IPS-18c (cell line): ENCODE data around the gene HECTD2.
A peak's percentile ranks its signal among the peaks of the same experiment; 100 is the strongest.
"Not testable (repeated sequence)": the region's sequence is repeated elsewhere in the genome, so short reads cannot be mapped to it uniquely, and the experiment has no call there.

ENCODE experiments used
- H3K4me3 ChIP-seq: 2 replicates; pipeline ENCODE4 v1.7.0; 2013; ENCODE audit warnings: low read depth, mild to moderate bottlenecking, low read length, moderate library complexity; ENCODE audit not compliant: insufficient read depth
- H3K9me3 ChIP-seq: one replicate; pipeline ENCODE4 v1.6.1; 2013; ENCODE audit warnings: mild to moderate bottlenecking, low read length, moderate library complexity; ENCODE audit not compliant: control insufficient read depth, insufficient read depth

The HECTD2 gene

GRCh38 chr10:91409869-91410637 is at the start of gene HECTD2:
TSS of gene HECTD2 (plus strand) at chr10:91410344. CDS start at chr10:91410439, 95 bp downstream.
- H3K4me3 ChIP-seq: peak within 1 kb of the TSS; percentile 93
- H3K9me3 ChIP-seq: peaks cover 2% of the 10 kb centered on the region

- H3K4me3 ChIP-seq: no peak overlapping the region
These were observed 49.7 kb upstream of the HECTD2 start for GRCh38 chr10:91360461-91360860.

DNA sequence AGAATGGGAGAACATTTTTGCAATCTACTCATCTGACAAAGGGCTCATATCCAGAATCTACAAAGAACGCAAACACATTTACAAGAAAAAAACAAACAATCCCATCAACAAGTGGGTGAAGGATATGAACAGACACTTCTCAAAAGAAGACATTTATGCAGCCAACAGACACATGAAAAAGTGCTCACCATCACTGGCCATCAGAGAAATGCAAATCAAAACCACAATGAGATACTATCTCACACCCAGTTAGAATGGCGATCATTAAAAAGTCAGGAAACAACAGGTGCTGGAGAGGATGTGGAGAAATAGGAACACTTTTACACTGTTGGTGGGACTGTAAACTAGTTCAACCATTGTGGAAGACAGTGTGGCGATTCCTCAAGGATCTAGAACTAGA is 44.6 kb upstream of the HECTD2 start:
- not testable (repeated sequence) for H3K9me3 ChIP-seq, H3K4me3 ChIP-seq

More at GRCh38 chr10:91360461-91360860, 49.7 kb upstream of the HECTD2 start:
- H3K9me3 ChIP-seq: no peaks in the 10 kb centered on the region

- Histone ChIP-seq H3K4me3 (no peak overlapping the region), H3K9me3 (no peaks in the 10 kb centered on the region)
These were observed 43.4 kb upstream of the HECTD2 start for GRCh38 chr10:91366704-91367103.

DNA sequence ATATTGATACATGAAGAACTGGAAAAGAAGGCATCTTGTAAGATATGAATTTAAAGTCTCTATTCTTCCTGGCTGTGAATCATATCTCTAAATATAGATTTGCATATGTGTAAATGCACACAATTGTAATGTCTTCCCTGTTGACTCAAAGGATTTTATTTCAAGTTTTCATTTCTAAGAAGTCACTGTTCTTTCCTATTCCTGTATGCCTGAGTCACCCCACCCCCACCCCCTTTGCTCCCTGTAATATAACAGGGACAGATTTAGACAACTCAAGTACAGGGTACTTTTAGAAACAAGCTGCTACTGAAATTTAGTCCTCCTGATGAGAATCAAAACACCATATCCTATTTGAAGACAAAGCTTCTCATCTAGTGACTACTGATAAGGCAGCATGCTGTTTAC is 43.0 kb upstream of the HECTD2 start:
- H3K4me3 ChIP-seq: no peak overlapping the region
- no peaks in the 10 kb centered on the region for H3K9me3 ChIP-seq

DNA sequence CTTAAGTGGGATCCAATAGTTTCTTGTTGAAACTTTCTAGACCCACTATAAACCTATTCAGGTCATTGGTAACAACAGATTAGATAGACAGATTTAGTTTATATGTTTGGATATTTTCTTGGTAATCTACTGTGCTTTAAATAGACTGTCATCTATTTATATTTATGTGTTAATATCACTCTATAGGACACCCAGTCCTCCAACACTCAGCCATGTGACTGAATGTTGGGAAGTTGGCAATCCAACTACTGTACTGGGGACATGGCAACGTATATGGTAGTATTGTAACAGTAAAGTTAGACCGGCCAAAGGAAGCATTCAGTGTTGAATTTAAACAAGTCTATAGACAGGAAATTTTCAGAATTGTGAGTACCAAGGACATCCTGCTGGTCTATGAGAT is 42.6 kb upstream of the HECTD2 start:
- no peak overlapping the region for H3K4me3 ChIP-seq
- no peaks in the 10 kb centered on the region for H3K9me3 ChIP-seq

DNA sequence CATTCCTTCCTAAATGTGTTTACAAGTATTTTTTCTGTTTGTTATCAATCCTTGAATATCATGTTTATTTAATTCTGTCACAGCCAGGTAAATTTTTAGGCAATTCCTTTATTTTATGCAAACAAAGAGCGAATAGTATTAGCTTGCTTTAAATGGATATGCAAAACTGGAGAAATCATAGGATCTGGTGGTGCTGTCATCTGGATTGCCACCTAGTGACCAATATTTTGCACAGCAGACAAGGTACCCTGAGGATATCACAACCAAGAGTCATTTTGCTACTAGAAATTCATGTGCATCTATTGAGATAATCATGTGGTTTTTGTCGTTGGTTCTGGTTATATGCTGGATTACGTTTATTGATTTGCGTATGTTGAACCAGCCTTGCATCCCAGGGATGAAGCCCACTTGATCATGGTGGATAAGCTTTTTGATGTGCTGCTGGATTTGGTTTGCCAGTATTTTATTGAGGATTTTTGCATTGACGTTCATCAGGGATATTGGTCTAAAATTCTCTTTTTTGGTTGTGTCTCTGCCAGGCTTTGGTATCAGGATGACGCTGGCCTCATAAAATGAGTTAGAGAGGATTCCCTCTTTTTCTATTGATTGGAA is 40.1 kb upstream of the HECTD2 start:
- H3K9me3 ChIP-seq, H3K4me3 ChIP-seq: not testable (repeated sequence)

DNA sequence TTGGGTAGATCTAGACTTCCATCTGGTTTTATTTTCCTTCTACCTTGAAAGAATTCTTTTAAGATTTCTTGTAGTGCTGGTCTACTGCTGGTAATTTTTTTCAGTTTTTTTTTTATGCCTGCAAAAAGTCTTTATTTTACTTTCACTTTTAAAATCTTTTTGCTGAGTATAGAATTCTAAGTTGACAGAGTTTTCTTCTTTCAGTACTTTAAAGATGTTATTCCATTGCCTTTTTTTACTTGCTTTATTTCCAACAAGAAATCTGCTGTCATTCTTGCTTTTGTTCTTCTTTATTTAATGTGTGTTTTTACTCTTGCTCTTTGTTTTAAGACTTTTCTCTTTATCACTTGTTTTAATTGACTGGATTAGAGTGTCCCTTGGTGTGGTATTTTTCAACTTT is 36.1 kb upstream of the HECTD2 start:
- no peak overlapping the region for H3K4me3 ChIP-seq
- no peaks in the 10 kb centered on the region for H3K9me3 ChIP-seq

DNA sequence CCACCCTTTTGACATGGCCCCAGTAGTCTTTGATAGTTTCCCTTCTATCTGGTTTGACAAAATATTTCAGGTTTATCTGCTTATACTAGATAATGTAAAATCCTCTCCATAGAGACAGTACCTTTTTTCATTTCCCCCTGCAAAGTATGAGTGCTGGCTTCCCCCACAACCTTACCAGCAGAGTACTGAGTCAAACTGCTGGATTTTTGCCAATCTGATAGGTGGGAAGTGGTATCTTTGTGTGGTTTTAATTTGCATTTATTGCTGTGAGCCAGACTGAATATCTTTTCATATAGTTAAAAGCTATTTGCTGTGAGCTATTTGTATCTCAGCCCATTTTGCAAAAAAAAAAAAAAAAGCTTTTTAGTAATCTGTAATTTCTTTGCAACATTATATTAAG is 32.1 kb upstream of the HECTD2 start:
- H3K9me3 ChIP-seq: no peaks in the 10 kb centered on the region
- no peak overlapping the region for H3K4me3 ChIP-seq

DNA sequence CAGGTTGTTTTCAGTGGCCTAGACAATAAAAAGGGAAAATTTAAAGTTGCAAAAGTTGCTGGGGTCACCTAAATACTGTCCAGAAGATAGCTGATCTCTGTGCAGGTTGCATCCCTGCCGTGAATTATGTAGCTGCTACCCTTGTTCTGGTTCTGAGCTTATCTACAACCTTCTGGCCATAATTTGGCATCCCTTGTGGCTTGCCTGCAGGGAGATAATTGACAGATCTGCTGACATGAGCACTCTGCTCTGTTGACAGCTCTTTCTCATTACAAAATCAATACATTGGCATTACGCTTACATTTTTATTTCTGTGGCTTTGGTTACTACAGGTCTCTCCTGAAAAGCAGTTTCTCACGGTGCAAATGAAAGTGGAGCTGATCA is 29.3 kb upstream of the HECTD2 start:
- Histone ChIP-seq H3K9me3 (no peaks in the 10 kb centered on the region), H3K4me3 (no peak overlapping the region)

GRCh38 chr10:91381257-91381891 is 28.8 kb upstream of the HECTD2 start:
- no peaks in the 10 kb centered on the region for H3K9me3 ChIP-seq
- no peak overlapping the region for H3K4me3 ChIP-seq

DNA sequence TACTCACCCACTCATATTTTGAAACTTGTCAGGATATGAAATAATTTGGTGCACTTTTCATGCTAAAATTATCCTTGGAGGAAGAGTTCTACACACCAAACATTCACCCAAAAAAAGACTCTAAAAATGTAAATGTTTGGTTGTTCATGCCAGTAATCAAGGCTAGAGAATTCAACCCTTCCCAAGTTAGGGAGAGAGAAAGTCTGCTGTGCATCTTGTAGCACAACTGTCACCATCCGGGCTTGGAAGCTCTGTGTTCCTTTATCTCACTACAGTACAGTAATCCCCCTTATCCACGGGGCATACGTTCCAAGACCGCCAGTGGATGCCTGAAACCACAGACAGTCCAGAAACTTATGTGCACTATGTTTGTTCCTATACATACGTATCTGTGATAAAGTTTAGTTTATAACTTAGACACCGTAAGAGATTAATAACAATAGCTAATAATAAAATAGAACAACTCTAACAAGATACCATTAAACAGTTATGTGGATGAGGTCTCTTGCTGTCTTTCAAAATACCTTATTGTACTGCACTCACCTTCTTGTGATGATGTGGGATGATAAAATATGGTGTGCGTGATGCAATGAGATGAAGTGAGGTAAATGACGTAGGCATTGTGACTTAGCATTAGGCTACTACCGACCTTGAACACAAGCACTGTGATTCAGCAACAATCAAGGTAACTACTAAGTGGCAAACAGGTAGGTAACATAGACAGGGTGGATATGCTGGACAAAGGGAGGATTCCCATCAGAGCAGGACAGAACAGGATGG is 24.6 kb upstream of the HECTD2 start:
- no peaks in the 10 kb centered on the region for H3K9me3 ChIP-seq
- no peak overlapping the region for H3K4me3 ChIP-seq

GRCh38 chr10:91389636-91390512 is 20.3 kb upstream of the HECTD2 start:
- no peak overlapping the region for H3K4me3 ChIP-seq
- no peaks in the 10 kb centered on the region for H3K9me3 ChIP-seq

DNA sequence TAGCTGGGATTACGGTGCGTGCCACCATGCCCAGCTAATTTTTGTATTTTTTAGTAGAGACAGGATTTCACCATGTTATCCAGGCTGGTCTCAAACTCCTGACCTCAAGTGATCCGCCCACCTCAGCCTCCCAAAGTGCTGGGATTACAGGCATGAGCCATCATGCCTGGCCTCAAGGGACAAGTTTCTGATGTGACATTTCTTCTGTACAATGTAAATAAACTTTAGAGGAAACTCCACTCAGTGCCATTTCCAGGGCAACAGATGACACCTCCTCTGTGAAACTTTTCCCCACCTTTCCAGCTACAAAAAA is 19.7 kb upstream of the HECTD2 start:
- not testable (repeated sequence) for H3K4me3 ChIP-seq

DNA sequence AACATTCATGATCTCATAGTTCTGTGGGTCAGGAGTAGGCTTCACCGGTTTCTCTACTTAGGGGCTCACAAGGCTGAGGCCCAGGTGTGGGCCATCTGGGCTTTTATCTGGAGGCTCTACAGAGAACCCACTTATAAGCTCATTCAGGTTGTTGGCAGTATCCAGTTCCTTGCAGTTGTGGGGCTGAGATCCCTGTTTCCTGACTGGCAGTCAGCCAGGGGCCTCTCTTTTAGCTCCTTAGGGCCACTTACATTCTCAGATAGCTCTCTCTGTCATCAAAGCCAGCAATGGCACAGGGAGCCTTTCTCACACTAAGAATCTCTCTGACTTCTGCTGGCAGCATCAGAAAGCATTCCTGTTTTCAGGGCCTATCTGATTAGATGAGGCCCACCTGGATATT is 18.2 kb upstream of the HECTD2 start:
- Histone ChIP-seq H3K9me3 (no peaks in the 10 kb centered on the region), H3K4me3 (no peak overlapping the region)

More for the DNA sequence above, 19.7 kb upstream of the HECTD2 start:
- not testable (repeated sequence) for H3K9me3 ChIP-seq

GRCh38 chr10:91406322-91406721 is 3.8 kb upstream of the HECTD2 start:
- Histone ChIP-seq H3K4me3 (no peak overlapping the region), H3K9me3 (peaks cover 2% of the 10 kb centered on the region)
